Stromal cell of bone marrow (primary cell): ENCODE data around the gene ADAM12.
A peak's percentile ranks its signal among the peaks of the same experiment; 100 is the strongest.
"Not testable (repeated sequence)": the region's sequence is repeated elsewhere in the genome, so short reads cannot be mapped to it uniquely, and the experiment has no call there.

ENCODE experiments used
- DNase-seq: peaks from one replicate; pipeline ENCODE4 v3.0.0-alpha.2; 2012; ENCODE audit warnings: low read depth

ADAM12 gene

DNA sequence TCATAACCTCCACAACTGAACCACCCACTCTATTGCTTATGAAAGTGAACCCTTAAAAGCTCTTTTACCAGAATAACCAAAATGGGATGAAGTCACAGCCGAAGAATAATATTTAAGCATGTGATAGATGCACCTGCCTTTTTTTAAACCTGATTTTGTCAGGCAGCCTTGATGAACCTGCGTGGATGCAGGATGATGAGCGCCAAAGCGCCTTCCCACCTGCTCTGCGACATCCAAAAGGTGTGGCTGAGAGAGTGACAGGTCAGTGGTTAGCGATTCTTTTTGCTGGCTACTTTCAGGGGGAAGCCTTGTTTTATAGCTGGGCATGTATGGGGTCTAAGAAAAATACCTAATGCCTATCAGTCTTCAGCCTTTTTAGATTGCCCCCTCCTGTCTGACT, 334.1 kb downstream of the ADAM12 start:
- DNase-seq = no peak

GRCh38 chr10:126052171-126052570, 336.1 kb downstream of the ADAM12 start:
- DNase-seq = no peak

GRCh38 chr10:126049759-126050700, 338.2 kb downstream of the ADAM12 start:
- peak; percentile 67 for DNase-seq

DNA sequence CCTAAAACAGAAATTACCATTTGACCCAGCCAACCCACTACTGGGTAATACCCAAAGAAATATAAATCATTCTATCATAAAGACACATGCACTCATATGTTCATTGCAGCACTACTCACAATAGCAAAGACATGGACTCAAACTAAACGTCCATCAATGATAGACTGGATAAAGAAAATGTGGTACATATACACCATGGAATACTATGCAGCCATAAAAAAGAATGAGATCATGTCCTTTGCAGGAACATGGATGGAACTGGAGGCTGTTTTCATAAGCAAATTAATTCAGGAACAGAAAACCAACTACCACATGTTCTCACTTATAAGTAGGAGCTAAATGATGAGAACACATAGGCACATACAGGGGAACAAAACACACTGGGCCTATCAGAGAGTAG, 340.5 kb downstream of the ADAM12 start:
- not testable (repeated sequence) for DNase-seq

DNA sequence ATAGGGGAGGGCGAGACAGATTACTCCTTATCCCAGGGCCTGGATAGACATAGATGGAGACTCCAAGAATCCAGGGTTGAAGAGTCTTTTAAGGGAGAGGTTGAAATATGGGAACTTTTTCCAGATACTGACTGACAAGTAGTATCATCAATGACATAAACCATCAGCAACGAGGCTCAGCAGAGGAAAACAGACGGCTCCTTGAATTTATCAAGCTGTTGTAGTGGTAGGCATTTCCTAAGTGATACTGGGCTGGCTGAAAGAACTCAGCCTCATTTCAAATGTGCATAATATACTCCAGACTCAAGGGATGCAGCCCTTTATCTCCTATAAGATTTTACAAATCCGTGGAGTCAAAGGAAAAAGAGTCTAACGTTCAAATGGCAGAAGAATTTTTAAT, 341.4 kb downstream of the ADAM12 start:
- no peak for DNase-seq

GRCh38 chr10:126045861-126046260, 342.4 kb downstream of the ADAM12 start:
- DNase-seq = no peak

DNA sequence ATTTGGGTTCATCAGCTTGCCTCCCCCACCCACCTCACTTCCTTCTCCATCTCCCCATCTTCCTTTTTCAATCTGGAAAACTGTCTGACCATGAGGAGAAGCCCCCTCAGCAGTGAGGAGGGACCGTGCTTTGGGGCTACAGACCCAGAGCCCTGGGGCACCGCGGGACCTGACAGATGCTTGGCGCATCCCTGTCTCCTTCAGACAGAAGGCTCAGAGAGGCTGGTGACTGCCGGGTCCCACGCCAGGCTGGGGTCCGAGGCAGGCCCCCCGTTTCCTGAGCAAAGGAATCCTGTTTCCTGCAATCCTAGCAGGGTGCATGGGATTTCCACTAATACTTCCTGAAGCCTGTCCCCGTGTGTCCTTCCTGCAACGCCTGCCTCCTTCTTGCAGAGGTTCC, 344.9 kb downstream of the ADAM12 start:
- DNase-seq = no peak

- DNase-seq = no peak
Measured at GRCh38 chr10:126042906-126043305, 345.4 kb downstream of the ADAM12 start.

- no peak for DNase-seq
Measured at GRCh38 chr10:126042354-126042753, 345.9 kb downstream of the ADAM12 start.

DNA sequence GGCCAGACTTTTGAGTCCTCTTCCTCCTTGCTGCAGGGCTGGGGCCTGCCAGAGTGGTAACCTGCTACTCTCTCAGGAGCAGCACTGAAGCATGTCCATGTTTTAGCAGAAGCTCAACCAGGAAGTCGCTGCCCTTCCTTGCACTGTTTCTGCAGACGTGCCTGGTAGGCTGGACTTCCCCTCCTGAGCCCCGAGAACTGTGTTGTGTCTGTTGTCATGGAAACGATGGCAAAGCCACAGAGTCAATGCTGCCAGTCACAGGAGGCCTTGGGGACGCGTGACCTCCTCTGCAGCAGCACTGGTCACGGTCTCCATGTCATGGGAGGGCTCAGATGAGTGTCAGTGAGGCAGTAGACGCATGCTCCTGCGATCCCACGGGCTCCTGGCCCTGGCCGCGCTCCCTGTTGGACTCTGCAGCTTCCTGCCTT, 346.5 kb downstream of the ADAM12 start:
- DNase-seq = peak; percentile 68

- DNase-seq = no peak
Measured at GRCh38 chr10:126041117-126041516, 347.2 kb downstream of the ADAM12 start.

DNA sequence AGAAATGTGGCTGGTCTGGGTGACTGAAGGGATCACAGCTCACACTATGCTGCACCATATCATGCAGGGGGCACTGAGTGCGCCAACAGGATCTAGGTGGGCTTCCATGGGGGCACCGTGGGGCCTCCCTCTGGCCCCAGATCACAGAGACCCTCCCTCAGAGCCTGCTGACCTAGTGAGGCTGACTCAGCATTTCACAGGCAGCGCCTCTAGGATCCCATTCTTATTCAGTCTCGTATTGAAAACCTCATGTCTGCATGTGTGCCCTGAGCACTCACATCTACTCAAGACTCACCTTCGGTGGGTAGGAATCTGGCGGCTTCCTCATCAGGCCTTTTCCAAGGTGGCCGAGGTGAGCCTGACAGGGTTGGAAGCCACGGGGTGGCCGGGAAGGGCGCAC, 350.3 kb downstream of the ADAM12 start:
- no peak for DNase-seq

DNA sequence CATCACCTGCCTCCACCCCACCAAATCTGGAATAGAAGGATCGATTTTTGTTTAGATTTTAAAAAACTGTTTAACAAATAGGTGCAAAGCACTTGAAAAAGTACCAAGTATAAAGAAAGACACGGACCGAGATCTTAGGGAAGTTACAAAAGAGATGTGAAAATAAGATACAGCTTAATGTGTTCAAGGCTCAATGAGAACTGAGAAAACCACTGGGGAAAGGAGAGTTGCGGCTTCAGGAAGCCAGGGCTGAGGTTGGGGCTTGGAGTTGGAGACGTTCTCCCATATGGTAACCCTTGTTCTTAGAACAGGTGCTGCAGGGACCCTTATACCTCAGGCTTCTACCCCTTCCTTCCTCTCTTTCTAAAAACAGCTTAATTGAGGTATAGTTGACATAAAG, 351.8 kb downstream of the ADAM12 start:
- no peak for DNase-seq

DNA sequence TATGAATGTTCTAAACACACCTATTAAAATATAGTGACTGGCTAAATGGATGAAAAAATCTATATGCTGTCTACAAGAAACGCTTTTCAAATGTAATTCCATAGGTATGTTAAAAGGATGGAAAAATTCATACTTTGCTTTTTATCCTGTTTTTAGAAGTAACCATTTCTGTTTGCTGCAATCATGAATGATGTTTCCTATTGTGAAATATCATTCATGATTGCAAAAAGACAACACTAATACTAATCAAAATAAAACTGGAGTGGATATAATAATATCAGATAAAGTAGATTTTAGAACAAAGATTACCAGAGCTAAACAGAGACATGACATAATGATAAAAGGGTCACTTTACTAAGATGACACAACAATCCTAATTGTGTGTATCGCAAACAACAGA, 353.7 kb downstream of the ADAM12 start:
- no peak for DNase-seq

- no peak for DNase-seq
Measured at GRCh38 chr10:126029999-126030398, 358.3 kb downstream of the ADAM12 start.

GRCh38 chr10:126027692-126028091, 360.6 kb downstream of the ADAM12 start:
- DNase-seq = no peak

- no peak for DNase-seq
Measured at GRCh38 chr10:126022841-126023240, 365.4 kb downstream of the ADAM12 start.

- DNase-seq = no peak
Measured at GRCh38 chr10:126021833-126022500, 366.3 kb downstream of the ADAM12 start.

GRCh38 chr10:126017961-126018560, 370.2 kb downstream of the ADAM12 start:
- no peak for DNase-seq

- DNase-seq = no peak
Measured at GRCh38 chr10:126016882-126017281, 371.4 kb downstream of the ADAM12 start.

- DNase-seq = no peak
Measured at GRCh38 chr10:126016156-126016805, 372.0 kb downstream of the ADAM12 start.

DNA sequence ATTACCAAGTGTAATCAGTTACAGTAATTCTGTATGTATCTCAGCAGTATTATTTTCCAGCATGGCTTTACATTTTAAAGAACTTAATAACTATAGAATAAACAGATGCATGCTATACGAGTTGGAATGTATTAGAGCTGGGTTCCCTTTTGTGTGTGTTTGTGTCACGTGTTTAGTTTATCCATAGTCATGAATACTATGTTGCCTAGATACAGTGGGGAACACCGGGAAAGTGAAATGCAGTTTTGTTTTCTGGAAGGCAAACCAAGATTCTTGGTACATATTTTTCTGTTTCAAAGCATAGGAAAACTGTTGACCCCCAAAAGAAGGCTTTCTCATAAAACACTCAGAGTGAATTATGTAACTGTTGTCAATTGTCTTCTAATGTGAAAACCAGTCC, 372.9 kb downstream of the ADAM12 start:
- DNase-seq = no peak
